HepG2 (cell line): Measurements from ENCODE around the gene ANKMY2. TPM values are rescaled to one million over a fixed set of nuclear protein-coding genes. Genes with fewer than 3 reads are reported as not detected.

ENCODE experiments used
- ATAC-seq: fragments of 200-7000 bp; cut with Tn5 transposase; 3 replicates; pipeline ENCODE4 v1.9.1; 2020; ENCODE audit warnings: mild to moderate bottlenecking, moderate library complexity
- BruUV-seq: library from RNA; stranded (reverse); fragments of 400-500 nt; replicated peaks from 2 replicates; lab custom pipeline; 2021; lab: Mats Ljungman, UMichigan
- CTCF ChIA-PET: fragments of 300-600 bp; formaldehyde crosslinking; extraction: SDS; loops from one replicate; lab custom pipeline; 2021; ENCODE audit warnings: low total read pairs, inconsistent platforms, low intra/inter-chr PET ratio; lab: Yijun Ruan, JAX
- POLR2A ChIA-PET: fragments of 350-600 bp; sonication (Branson Sonifier 250); formaldehyde crosslinking; loops from one replicate; lab custom pipeline; 2020; ENCODE audit warnings: antibody characterized with exemption, inconsistent platforms; lab: Yijun Ruan, JAX
- DNase-seq: peaks from one replicate; pipeline ENCODE4 v3.0.0-alpha.2; 2015; ENCODE audit warnings: low spot score
- FAIRE-seq: peaks from 3 replicates; lab custom pipeline; 2011; peaks lifted over from hg19 to GRCh38; lab: Jason Lieb, UNC
- H2AFZ ChIP-seq: one replicate; pipeline ENCODE4 v1.6.1; 2011; ENCODE audit warnings: low read length, inconsistent platforms
- H3K27ac ChIP-seq: fragments of 300-600 bp; 3 replicates; pipeline ENCODE4 v1.8.0; 2011; ENCODE audit warnings: mixed run types, mild to moderate bottlenecking, mixed read lengths, low read length, inconsistent platforms; ENCODE audit not compliant: insufficient read depth; ENCODE audit errors: extremely low read length
- H3K27me3 ChIP-seq, 2 experiments: fragments of 200-600 bp in 1 of 2; 2 replicates in 1 of 2; 3 replicates in 1 of 2; pipeline versions ENCODE4 v1.6.0 to v1.8.0; 2011; ENCODE audit warnings: low read length in 2 of 2, mild to moderate bottlenecking in 2 of 2, moderate library complexity in 2 of 2, inconsistent platforms in 1 of 2; ENCODE audit not compliant: insufficient read depth in 2 of 2, control insufficient read depth in 1 of 2
- H3K36me3 ChIP-seq, 2 experiments: fragments of 200-600 bp in 1 of 2; replicated peaks in 1 of 2; 2 replicates in 1 of 2; 3 replicates in 1 of 2; pipeline versions ENCODE4 v1.5.1 to v1.8.0; 2011; ENCODE audit warnings: low read length in 2 of 2, inconsistent platforms in 1 of 2; ENCODE audit not compliant: insufficient read depth in 2 of 2, control insufficient read depth in 1 of 2
- H3K4me1 ChIP-seq: 2 replicates; pipeline ENCODE4 v1.5.1; 2012; ENCODE audit warnings: low read length, inconsistent platforms; ENCODE audit not compliant: insufficient read depth
- H3K4me2 ChIP-seq: 2 replicates; pipeline ENCODE4 v1.6.0; 2011; ENCODE audit warnings: low read depth, low read length, inconsistent platforms
- H3K4me3 ChIP-seq, 3 experiments: fragments of 200-600 bp in 1 of 3; sonication (generic), shearing (Covaris generic) in 1 of 3; replicated peaks in 1 of 3; 2 replicates each; pipeline ENCODE4 v1.5.1; 2011 to 2016; ENCODE audit warnings: low read length in 3 of 3, inconsistent platforms in 2 of 3, low read depth in 2 of 3, mild to moderate bottlenecking in 2 of 3, control low read depth in 1 of 3, mixed read lengths in 1 of 3; ENCODE audit not compliant: insufficient read depth in 1 of 3
- H3K79me2 ChIP-seq: one replicate; pipeline ENCODE4 v1.6.1; 2011; ENCODE audit warnings: low read length, inconsistent platforms; ENCODE audit not compliant: insufficient read depth
- H3K9ac ChIP-seq: 2 replicates; pipeline ENCODE4 v1.6.0; 2011; ENCODE audit warnings: mild to moderate bottlenecking, low read depth, low read length, inconsistent platforms; ENCODE audit not compliant: insufficient read depth
- H3K9me3 ChIP-seq: 2 replicates; pipeline ENCODE4 v1.5.1; 2012; ENCODE audit warnings: mild to moderate bottlenecking, low read length
- H4K20me1 ChIP-seq: 2 replicates; pipeline ENCODE4 v1.6.0; 2011; ENCODE audit warnings: inconsistent platforms, mild to moderate bottlenecking, low read length, moderate library complexity; ENCODE audit not compliant: insufficient read depth
- CHD2 ChIP-seq: IDR thresholded peaks from 2 replicates; pipeline ENCODE4 v1.6.1; 2011; ENCODE audit warnings: low read depth, low read length, improper control_type of control experiment
- DPF2 ChIP-seq: sonication (generic); formaldehyde crosslinking; IDR thresholded peaks from 2 replicates; pipeline ENCODE4 v1.4.0; 2020; ENCODE audit warnings: mild to moderate bottlenecking, low read depth, missing genetic modification reagents, borderline replicate concordance
- HIVEP1 ChIP-seq: sonication (generic); formaldehyde crosslinking; IDR thresholded peaks from 2 replicates; pipeline ENCODE4 v1.4.0; 2020; ENCODE audit warnings: mild to moderate bottlenecking, missing genetic modification reagents
- HOXA9 ChIP-seq: sonication (generic); formaldehyde crosslinking; IDR thresholded peaks from 2 replicates; pipeline ENCODE4 v1.8.1; 2022; ENCODE audit warnings: missing genetic modification reagents, mild to moderate bottlenecking, moderate library complexity, borderline replicate concordance
- IRF1 ChIP-seq: sonication (generic); formaldehyde crosslinking; IDR thresholded peaks from 2 replicates; pipeline ENCODE4 v1.4.0; 2020; ENCODE audit warnings: low read depth, mild to moderate bottlenecking, missing genetic modification reagents
- MXD3 ChIP-seq: IDR thresholded peaks from 2 replicates; pipeline ENCODE4 v1.6.1; 2016; ENCODE audit warnings: mild to moderate bottlenecking, missing biosample characterization, missing genetic modification reagents
- NCOA5 ChIP-seq: sonication (generic); formaldehyde crosslinking; IDR thresholded peaks from 2 replicates; pipeline ENCODE4 v1.4.0; 2020; ENCODE audit warnings: missing genetic modification reagents
- NR0B2 ChIP-seq: sonication (generic); formaldehyde crosslinking; IDR thresholded peaks from 2 replicates; pipeline ENCODE4 v1.4.0; 2020; ENCODE audit warnings: mild to moderate bottlenecking, missing genetic modification reagents
- PHB2 ChIP-seq: fragments of 450-650 bp; IDR thresholded peaks from 2 replicates; pipeline ENCODE4 v1.6.1; 2018; ENCODE audit not compliant: partially characterized antibody
- ZBTB4 ChIP-seq: sonication (generic); formaldehyde crosslinking; IDR thresholded peaks from 2 replicates; pipeline ENCODE4 v1.4.0; 2020; ENCODE audit warnings: missing genetic modification reagents, mild to moderate bottlenecking, borderline replicate concordance
- ZNF451 ChIP-seq: sonication (generic); formaldehyde crosslinking; IDR thresholded peaks from 2 replicates; pipeline ENCODE4 v1.5.0; 2020; ENCODE audit warnings: mild to moderate bottlenecking, missing genetic modification reagents
- ZNF546 ChIP-seq: sonication (generic); formaldehyde crosslinking; conservative IDR thresholded peaks from 2 replicates; pipeline ENCODE4 v1.8.1; 2023; ENCODE audit warnings: mild to moderate bottlenecking, missing genetic modification reagents
- ZNF547 ChIP-seq: sonication (generic); formaldehyde crosslinking; IDR thresholded peaks from 2 replicates; pipeline ENCODE4 v1.5.1; 2020; ENCODE audit warnings: mild to moderate bottlenecking, missing genetic modification reagents
- ZNF549 ChIP-seq: sonication (generic); formaldehyde crosslinking; IDR thresholded peaks from 2 replicates; pipeline ENCODE4 v1.5.0; 2020; ENCODE audit warnings: missing genetic modification reagents
- ZNF567 ChIP-seq: sonication (generic); formaldehyde crosslinking; IDR thresholded peaks from 2 replicates; pipeline ENCODE4 v1.8.1; 2023; ENCODE audit warnings: mild to moderate bottlenecking, missing genetic modification reagents, borderline replicate concordance
- ZNF773 ChIP-seq: sonication (generic); formaldehyde crosslinking; IDR thresholded peaks from 2 replicates; pipeline ENCODE4 v1.4.0; 2020; ENCODE audit warnings: missing genetic modification reagents, borderline replicate concordance
- ZNF777 ChIP-seq: sonication (generic); formaldehyde crosslinking; IDR thresholded peaks from 2 replicates; pipeline ENCODE4 v1.4.0; 2020; ENCODE audit warnings: missing genetic modification reagents
- ZSCAN29 ChIP-seq: sonication (generic); formaldehyde crosslinking; conservative IDR thresholded peaks from 2 replicates; pipeline ENCODE4 v1.4.0; 2020; ENCODE audit warnings: mild to moderate bottlenecking, missing genetic modification reagents
- WGBS: methylation state at CpG from one replicate; pipeline ENCODE4 v1.1.6; 2017; ENCODE audit warnings: low lambda C conversion rate; 5-methylcytosine and 5-hydroxymethylcytosine counted together
- in situ Hi-C: cut with HindIII; loops from 2 replicates; pipeline ENCODE4 v1.10.0; 2017; ENCODE audit warnings: low pct_unique_long_range_greater_than_20kb; ENCODE audit not compliant: extremely low pct_ligation_motif_present
- intact Hi-C: fragments of 100-400 bp; cut with micrococcal nuclease; formaldehyde crosslinking; loops from one replicate; pipeline ENCODE4 v1.10.0; 2022; ENCODE audit not compliant: unreplicated experiment
- polyA plus RNA-seq, 8 experiments: library from polyadenylated mRNA; depleted of rRNA in 3 of 8; stranded (reverse) in 7 of 8; unstranded in 1 of 8; fragments of >200 nt; fragmentation: Illumina TruSeq in 4 of 8; extraction: Trizol in 4 of 8; gene quantifications; 2 replicates each; pipeline versions ENCODE4 v1.2.1 to v1.2.3, GENCODE V29; 2011 to 2016; ENCODE audit warnings: low read depth in 4 of 8, missing spikeins in 1 of 8, mixed read lengths in 1 of 8; ENCODE audit not compliant: insufficient read depth in 1 of 8
- total RNA-seq, 5 experiments: library from RNA; depleted of rRNA; stranded (reverse); fragments of >200 nt; fragmentation: Illumina TruSeq; extraction: Trizol; gene quantifications; 2 replicates each; pipeline ENCODE4 v1.2.3, GENCODE V29; 2016; ENCODE audit warnings: low read depth in 1 of 5

Gene ANKMY2
- total and polyA plus RNA-seq, 2 of the 13 experiments (the other 11 are each of a cell fraction or from before 2014, with no cell fraction given) = 12.2 to 21.6 TPM

- TF ChIP-seq NR0B2 (CRISPR knock-in tag) (no peak), ZSCAN29 (CRISPR knock-in tag) (no peak), DPF2 (CRISPR knock-in tag) (no peak)
- TF ChIP-seq, all 625 proteins: peak for 0
Measured at GRCh38 chr7:16647435-16647960, 1.9 kb upstream of the ANKMY2 start (continued).

GRCh38 chr7:16646472-16647072 lies 1.0 kb upstream of the ANKMY2 start:
- peaks cover 65% of the 10 kb centered on the region for H3K4me1 ChIP-seq
- BruUV-seq = no TSS peak
- peaks cover 21% of the 10 kb centered on the region; the same call in 1 of the 2 replicates for H4K20me1 ChIP-seq
- peaks cover 78% of the 10 kb centered on the region for H3K79me2 ChIP-seq
- DNase-seq (no peak), ATAC-seq (peak; percentile 4), FAIRE-seq (no peak)
- intact Hi-C loops (loop anchor here (2.0 kb wide), 1 partner anchor 14 kb away; no protein-coding TSS in a partner anchor), in situ Hi-C loops (no loop called here)
- peak overlapping the region; percentile 82 for H3K9ac ChIP-seq
- peak overlapping the region; percentile 86 for H3K27ac ChIP-seq
- no peaks in the 10 kb centered on the region for H3K9me3 ChIP-seq
- ChIA-PET CTCF (no interaction called here), POLR2A (interaction anchor here (1.6 to 1.8 kb wide), 3 partner anchors 8 to 42 kb away, joined by 3 to 8 read pairs (median 6); no protein-coding TSS in a partner anchor)
- H2AFZ ChIP-seq = no peak overlapping the region
- no peaks in the 10 kb centered on the region; a peak in 1 of 5 replicates for H3K27me3 ChIP-seq
- peak overlapping the region; percentile 79 for H3K4me2 ChIP-seq
- H3K36me3 ChIP-seq = no peaks in the 10 kb centered on the region; a peak in 1 of 5 replicates
- under 1% methylated on average over 14 of the region's 29 CpGs for WGBS
- peak overlapping the region; percentile 92 to 97 (median 94) for H3K4me3 ChIP-seq
- TF ChIP-seq ZNF549 (no peak), HOXA9 (CRISPR knock-in tag) (0 out of 2 replicates have a peak, but pooled peaks have one; percentile 7), ZNF451 (CRISPR knock-in tag) (no peak), ZNF546 (CRISPR knock-in tag) (0 out of 2 replicates have a peak, but pooled peaks have one; percentile 15), PHB2 (no peak), ZNF567 (CRISPR knock-in tag) (no peak), CHD2 (no peak), ZNF777 (CRISPR knock-in tag) (no peak), ZNF773 (no peak), MXD3 (CRISPR knock-in tag) (no peak), HIVEP1 (CRISPR knock-in tag) (0 out of 2 replicates have a peak, but pooled peaks have one; percentile 1), IRF1 (CRISPR knock-in tag) (no peak), ZNF547 (CRISPR knock-in tag) (no peak), ZBTB4 (CRISPR knock-in tag) (no peak), NCOA5 (CRISPR knock-in tag) (no peak)
